Nephron (organoid): ENCODE data around the gene TAS2R60.

Experiments used
- H3K27ac Mint-ChIP-seq, 3 experiments: 2 replicates each; pipeline ENCODE4 v1.8.0; 2020; ENCODE audit warnings: mixed read lengths in 3 of 3, mild to moderate bottlenecking in 2 of 3, moderate library complexity in 1 of 3
- H3K27me3 Mint-ChIP-seq: 2 replicates; pipeline ENCODE4 v1.8.0; 2021; ENCODE audit warnings: low read depth, mild to moderate bottlenecking, moderate library complexity, mixed read lengths
- H3K36me3 Mint-ChIP-seq: 2 replicates; pipeline ENCODE4 v1.8.0; 2020; ENCODE audit warnings: low read depth, mixed read lengths
- H3K4me1 Mint-ChIP-seq: 2 replicates; pipeline ENCODE4 v1.8.0; 2020; ENCODE audit warnings: mixed read lengths
- H3K4me3 Mint-ChIP-seq, 3 experiments: 2 replicates each; pipeline ENCODE4 v1.8.0; 2020; ENCODE audit warnings: mild to moderate bottlenecking in 3 of 3, mixed read lengths in 3 of 3, moderate library complexity in 2 of 3
- H3K9me3 Mint-ChIP-seq: 2 replicates; pipeline ENCODE4 v1.8.0; 2020; ENCODE audit warnings: mixed read lengths
- CTCF ChIP-seq, 3 experiments: fragments of 200-600 bp; sonication (generic); IDR thresholded peaks; one replicate each; pipeline ENCODE4 v1.5.0; 2021; ENCODE audit warnings: antibody characterized with exemption in 3 of 3; ENCODE audit not compliant: unreplicated experiment in 3 of 3

Gene TAS2R60

GRCh38 chr7:143452495-143452894, 9.2 kb downstream of the TAS2R60 start:
- Mint-ChIP-seq H3K4me3 (no peak overlapping the region), H3K27ac (no peak overlapping the region), H3K9me3 (no peaks in the 10 kb centered on the region), H3K27me3 (peaks cover 1% of the 10 kb centered on the region), H3K4me1 (no peaks in the 10 kb centered on the region), H3K36me3 (no peaks in the 10 kb centered on the region)
- no peak for TF ChIP-seq CTCF (IDR thresholded peaks at IDR 0.05; ENCODE audit: unreplicated experiment in 3 of 3)

- no peak overlapping the region for H3K4me3 Mint-ChIP-seq
- H3K27me3 Mint-ChIP-seq, result peaks cover 4% of the 10 kb centered on the region
- H3K27ac Mint-ChIP-seq, result no peak overlapping the region
- H3K36me3 Mint-ChIP-seq, result no peaks in the 10 kb centered on the region
- H3K9me3 Mint-ChIP-seq, result no peaks in the 10 kb centered on the region
- TF ChIP-seq CTCF (IDR thresholded peaks at IDR 0.05; ENCODE audit: unreplicated experiment in 3 of 3), result no peak
- H3K4me1 Mint-ChIP-seq, result no peaks in the 10 kb centered on the region
Measured at GRCh38 chr7:143454091-143454680, 10.9 kb downstream of the TAS2R60 start.

GRCh38 chr7:143455491-143455890, 12.2 kb downstream of the TAS2R60 start:
- Mint-ChIP-seq H3K4me3 (no peak overlapping the region), H3K9me3 (no peaks in the 10 kb centered on the region)

GRCh38 chr7:143455942-143456341, 12.7 kb downstream of the TAS2R60 start:
- TF ChIP-seq CTCF (IDR thresholded peaks at IDR 0.05; ENCODE audit: unreplicated experiment in 3 of 3), result no peak
- Mint-ChIP-seq H3K36me3 (no peaks in the 10 kb centered on the region), H3K4me1 (no peaks in the 10 kb centered on the region), H3K4me3 (no peak overlapping the region), H3K27me3 (peaks cover 4% of the 10 kb centered on the region), H3K9me3 (no peaks in the 10 kb centered on the region), H3K27ac (no peak overlapping the region)

More at GRCh38 chr7:143455491-143455890, 12.2 kb downstream of the TAS2R60 start:
- Mint-ChIP-seq H3K4me1 (no peaks in the 10 kb centered on the region), H3K27ac (no peak overlapping the region), H3K36me3 (no peaks in the 10 kb centered on the region), H3K27me3 (peaks cover 4% of the 10 kb centered on the region)
- no peak for TF ChIP-seq CTCF (IDR thresholded peaks at IDR 0.05; ENCODE audit: unreplicated experiment in 3 of 3)

- Mint-ChIP-seq H3K4me3 (no peak overlapping the region), H3K36me3 (no peaks in the 10 kb centered on the region), H3K27ac (no peak overlapping the region), H3K9me3 (no peaks in the 10 kb centered on the region), H3K4me1 (no peaks in the 10 kb centered on the region), H3K27me3 (peaks cover 4% of the 10 kb centered on the region)
- no peak for TF ChIP-seq CTCF (IDR thresholded peaks at IDR 0.05; ENCODE audit: unreplicated experiment in 3 of 3)
Measured at GRCh38 chr7:143456992-143457793, 13.9 kb downstream of the TAS2R60 start.

- Mint-ChIP-seq H3K36me3 (no peaks in the 10 kb centered on the region), H3K9me3 (peaks cover 3% of the 10 kb centered on the region), H3K27ac (no peak overlapping the region), H3K4me3 (no peak overlapping the region), H3K4me1 (no peaks in the 10 kb centered on the region), H3K27me3 (peaks cover 4% of the 10 kb centered on the region)
- TF ChIP-seq CTCF (IDR thresholded peaks at IDR 0.05; ENCODE audit: unreplicated experiment in 3 of 3), result no peak
Measured at GRCh38 chr7:143458263-143458662, 15.0 kb downstream of the TAS2R60 start.
